ENCODE data around the gene NUDT22. TPM values are rescaled to one million over a fixed set of nuclear protein-coding genes. Genes with fewer than 3 reads are reported as not detected.

NUDT22 gene
- total RNA-seq, 6 donors from 2014 or later: 30.3 to 94.3 (median 68.0) TPM

- no peaks in the 10 kb centered on the region for H3K36me3 ChIP-seq
- no peak overlapping the region for H3K4me3 ChIP-seq
- WGBS, 2 donors: 71 to 76% methylated on average over 5 of the region's 5 CpGs
- H3K27ac ChIP-seq: peak overlapping the region; percentile 26 to 80 (median 66)
- DNase-seq: no peak
- H3K4me1 ChIP-seq: peaks cover 25 to 38% (median 32%) of the 10 kb centered on the region in 4 donors
- TF ChIP-seq POLR2A (IDR thresholded peaks at IDR 0.05): no peak
- no peak for TF ChIP-seq POLR2AphosphoS5 (IDR thresholded peaks at IDR 0.05)
- no peak for TF ChIP-seq EP300 (IDR thresholded peaks at IDR 0.05)
- no peak for TF ChIP-seq CTCF (IDR thresholded peaks at IDR 0.05)
- no peak for ATAC-seq (ENCODE audit: low FRiP score in 2 of 2)
- no peaks in the 10 kb centered on the region for H3K27me3 ChIP-seq
- no peaks in the 10 kb centered on the region for H3K9me3 ChIP-seq
Observed at GRCh38 chr11:64180891-64181290, 45.2 kb upstream of the NUDT22 start.

DNA sequence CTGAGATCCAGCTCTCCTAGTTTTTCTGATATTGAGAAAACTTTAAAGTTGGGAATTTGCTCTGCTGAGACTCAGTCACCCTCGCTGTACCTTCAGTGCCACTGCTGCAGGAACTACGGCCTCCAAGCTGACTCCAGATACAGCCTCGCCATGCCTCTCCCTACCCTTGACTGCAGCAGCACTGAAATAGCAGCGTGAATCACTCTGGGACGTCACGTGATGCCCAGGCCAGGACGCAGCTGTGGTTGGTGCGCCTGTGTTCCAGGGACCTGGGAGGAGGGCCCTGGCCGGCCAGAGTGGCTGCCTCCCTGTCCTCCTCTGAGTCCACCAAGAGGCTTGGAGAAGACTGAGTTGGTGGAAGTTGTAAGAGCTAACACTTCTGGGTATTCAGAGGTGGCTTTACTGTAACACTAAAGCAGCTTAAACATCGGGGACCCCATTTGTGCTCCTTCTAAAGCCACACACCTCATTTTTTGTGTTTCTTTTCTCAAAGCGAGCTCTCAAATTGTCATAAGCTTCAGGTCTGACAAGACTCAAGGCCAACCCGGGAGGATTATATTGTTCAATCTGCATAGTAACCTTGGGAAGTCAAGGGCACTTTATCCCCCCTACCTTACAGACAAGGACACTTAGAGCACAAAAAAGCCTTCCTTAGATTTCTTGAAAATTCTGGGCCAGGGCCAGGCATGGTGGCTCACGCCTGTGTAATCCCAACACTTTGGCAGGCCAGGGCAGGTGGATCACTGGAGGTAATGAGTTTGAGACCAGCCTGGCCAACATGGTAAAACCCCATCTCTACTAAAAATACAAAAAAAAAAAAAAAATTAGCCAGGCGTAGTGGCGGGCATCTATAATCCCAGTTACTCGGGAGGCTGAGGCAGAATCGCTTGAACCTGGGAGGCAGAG, 44.3 kb upstream of the NUDT22 start:
- H3K27ac ChIP-seq: peak overlapping the region; percentile 26 to 80 (median 66)
- TF ChIP-seq CTCF (IDR thresholded peaks at IDR 0.05) (no peak), EP300 (IDR thresholded peaks at IDR 0.05) (no peak), POLR2AphosphoS5 (IDR thresholded peaks at IDR 0.05) (peak; percentile 45 to 96), POLR2A (IDR thresholded peaks at IDR 0.05) (peak in 3 of 4 donors; percentile 58 to 83 (median 62))
- 49 to 53% methylated on average over 15 to 16 of the region's 17 CpGs for WGBS, 2 donors
- peak overlapping the region in 1 of 4 donors; percentile 25 for H3K4me3 ChIP-seq
- ATAC-seq (ENCODE audit: low FRiP score in 2 of 2): peak; percentile 64 to 75
- no peaks in the 10 kb centered on the region for H3K9me3 ChIP-seq
- no peaks in the 10 kb centered on the region for H3K36me3 ChIP-seq
- H3K27me3 ChIP-seq: no peaks in the 10 kb centered on the region
- peaks cover 25 to 38% (median 32%) of the 10 kb centered on the region in 4 donors for H3K4me1 ChIP-seq
- peak; percentile 88 to 97 for DNase-seq

DNA sequence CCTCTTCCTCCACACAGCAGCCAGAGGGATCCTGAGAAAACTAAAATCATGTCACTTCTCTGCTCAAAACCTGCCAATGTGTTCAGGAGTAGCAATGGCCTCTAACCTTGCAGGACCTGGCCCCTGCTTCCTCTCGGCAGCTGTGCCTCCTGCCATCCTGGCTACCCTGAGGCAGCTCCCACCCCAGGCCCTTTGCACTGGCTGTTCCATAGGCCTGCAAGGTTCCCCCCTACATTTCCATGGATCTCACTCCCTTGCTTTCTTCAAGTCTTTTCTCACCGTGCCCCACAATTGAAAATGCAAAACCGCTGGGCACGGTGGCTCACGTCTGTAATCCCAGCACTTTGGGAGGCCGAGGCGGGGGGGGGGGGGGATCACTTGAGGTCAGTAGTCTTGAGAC, 42.2 kb upstream of the NUDT22 start:
- WGBS, 2 donors: 87 to 92% methylated on average over 7 of the region's 7 CpGs
- H3K27ac ChIP-seq: peak overlapping the region in 3 of 4 donors; percentile 8 to 99 (median 24)

GRCh38 chr11:64185175-64185692, 40.8 kb upstream of the NUDT22 start:
- Histone ChIP-seq H3K27me3 (no peaks in the 10 kb centered on the region), H3K4me1 (peaks cover 38 to 49% (median 43%) of the 10 kb centered on the region in 4 donors), H3K4me3 (peak overlapping the region in 2 of 4 donors; percentile 43 to 54), H3K27ac (peak overlapping the region; percentile 88 to 99 (median 92)), H3K36me3 (peaks cover 0 to 9% (median 0%) of the 10 kb centered on the region in 4 donors), H3K9me3 (no peaks in the 10 kb centered on the region)
- TF ChIP-seq POLR2AphosphoS5 (IDR thresholded peaks at IDR 0.05): peak; percentile 91 to 97
- TF ChIP-seq EP300 (IDR thresholded peaks at IDR 0.05): peak in 1 of 4 donors; percentile 39
- TF ChIP-seq CTCF (IDR thresholded peaks at IDR 0.05): peak; percentile 24 to 83 (median 66)
- TF ChIP-seq POLR2A (IDR thresholded peaks at IDR 0.05): peak in 3 of 4 donors; percentile 97 to 99 (median 98)
- DNase-seq (peak; percentile 92 to 95), ATAC-seq (ENCODE audit: low FRiP score in 2 of 2) (peak; percentile 74 to 83)
- WGBS, 2 donors: 1% methylated on average over 17 to 44 of the region's 52 CpGs

More for the DNA sequence above, 42.2 kb upstream of the NUDT22 start:
- no peak for ATAC-seq (ENCODE audit: low FRiP score in 2 of 2)
- Histone ChIP-seq H3K9me3 (no peaks in the 10 kb centered on the region), H3K36me3 (peaks cover 0 to 2% (median 0%) of the 10 kb centered on the region in 4 donors), H3K27me3 (no peaks in the 10 kb centered on the region), H3K4me1 (peaks cover 32 to 38% (median 35%) of the 10 kb centered on the region in 4 donors), H3K4me3 (no peak overlapping the region)
- no peak for DNase-seq
- TF ChIP-seq POLR2A (IDR thresholded peaks at IDR 0.05): no peak
- TF ChIP-seq POLR2AphosphoS5 (IDR thresholded peaks at IDR 0.05): no peak
- TF ChIP-seq CTCF (IDR thresholded peaks at IDR 0.05): no peak
- TF ChIP-seq EP300 (IDR thresholded peaks at IDR 0.05): no peak
